MG63 (cell line): Measurements from ENCODE around the gene KLHL7. TPM values are rescaled to one million over a fixed set of nuclear protein-coding genes. Genes with fewer than 3 reads are reported as not detected.

Experiments
- DNase-seq: peaks from one replicate; pipeline ENCODE4 v3.0.0-alpha.2; 2020
- H3K27me3 ChIP-seq: fragments of 250-450 bp; sonication (Bioruptor Pico); 2 replicates; pipeline ENCODE4 v1.5.1; 2020; ENCODE audit warnings: mild to moderate bottlenecking, moderate library complexity
- H3K36me3 ChIP-seq: fragments of 250-450 bp; sonication (Bioruptor Pico); 2 replicates; pipeline ENCODE4 v1.5.1; 2020; ENCODE audit warnings: mild to moderate bottlenecking, moderate library complexity
- H3K4me3 ChIP-seq: fragments of 250-450 bp; sonication (Bioruptor Pico); 2 replicates; pipeline ENCODE4 v1.5.1; 2020; ENCODE audit warnings: mild to moderate bottlenecking, moderate library complexity
- H3K9me3 ChIP-seq: fragments of 250-450 bp; sonication (Bioruptor Pico); 2 replicates; pipeline ENCODE4 v1.5.1; 2020; ENCODE audit warnings: mild to moderate bottlenecking, moderate library complexity
- total RNA-seq: library from RNA; depleted of rRNA; stranded (reverse); fragments of >200 nt; shearing (Covaris generic); gene quantifications from 2 replicates; pipeline ENCODE4 v1.2.3, GENCODE V29; 2014; ENCODE audit warnings: low replicate concordance; rRNA removed

KLHL7 gene, protein sequence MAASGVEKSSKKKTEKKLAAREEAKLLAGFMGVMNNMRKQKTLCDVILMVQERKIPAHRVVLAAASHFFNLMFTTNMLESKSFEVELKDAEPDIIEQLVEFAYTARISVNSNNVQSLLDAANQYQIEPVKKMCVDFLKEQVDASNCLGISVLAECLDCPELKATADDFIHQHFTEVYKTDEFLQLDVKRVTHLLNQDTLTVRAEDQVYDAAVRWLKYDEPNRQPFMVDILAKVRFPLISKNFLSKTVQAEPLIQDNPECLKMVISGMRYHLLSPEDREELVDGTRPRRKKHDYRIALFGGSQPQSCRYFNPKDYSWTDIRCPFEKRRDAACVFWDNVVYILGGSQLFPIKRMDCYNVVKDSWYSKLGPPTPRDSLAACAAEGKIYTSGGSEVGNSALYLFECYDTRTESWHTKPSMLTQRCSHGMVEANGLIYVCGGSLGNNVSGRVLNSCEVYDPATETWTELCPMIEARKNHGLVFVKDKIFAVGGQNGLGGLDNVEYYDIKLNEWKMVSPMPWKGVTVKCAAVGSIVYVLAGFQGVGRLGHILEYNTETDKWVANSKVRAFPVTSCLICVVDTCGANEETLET
- 16.2 and 19.7 TPM in 2 replicates for total RNA-seq

DNA sequence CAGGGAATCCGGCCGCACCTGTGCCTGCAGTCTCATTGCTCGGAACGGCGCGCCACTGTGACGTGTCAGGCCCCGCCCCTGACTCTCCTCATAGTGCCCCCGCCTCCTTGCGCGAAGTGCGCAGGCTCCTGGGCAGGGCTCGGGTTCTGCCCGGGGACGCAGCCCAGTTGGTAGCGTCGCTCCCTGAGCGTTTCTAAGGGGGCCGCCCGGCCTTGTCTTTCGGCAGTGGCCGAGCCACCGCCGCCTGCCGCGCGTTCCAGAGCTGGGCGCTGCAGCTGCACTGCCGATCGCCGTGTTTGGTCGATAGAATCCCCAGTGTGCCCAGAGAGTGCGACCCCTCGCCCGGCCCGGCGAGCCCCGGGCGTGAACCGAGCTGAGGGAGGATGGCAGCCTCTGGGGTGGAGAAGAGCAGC, at the start of gene KLHL7:
Gene KLHL7 (plus strand): TSS at position 142 of the 413 bp plus-strand sequence. CDS start 242 bp downstream, at position 384.
- H3K4me3 ChIP-seq = peak within 1 kb of the TSS; percentile 83
- H3K36me3 ChIP-seq = peaks cover 5% of the 10 kb centered on the region; the same call in 1 of the 2 replicates
- DNase-seq = peak; percentile 94
- no peaks in the 10 kb centered on the region for H3K27me3 ChIP-seq
- peaks cover 14% of the 10 kb centered on the region for H3K9me3 ChIP-seq

DNA sequence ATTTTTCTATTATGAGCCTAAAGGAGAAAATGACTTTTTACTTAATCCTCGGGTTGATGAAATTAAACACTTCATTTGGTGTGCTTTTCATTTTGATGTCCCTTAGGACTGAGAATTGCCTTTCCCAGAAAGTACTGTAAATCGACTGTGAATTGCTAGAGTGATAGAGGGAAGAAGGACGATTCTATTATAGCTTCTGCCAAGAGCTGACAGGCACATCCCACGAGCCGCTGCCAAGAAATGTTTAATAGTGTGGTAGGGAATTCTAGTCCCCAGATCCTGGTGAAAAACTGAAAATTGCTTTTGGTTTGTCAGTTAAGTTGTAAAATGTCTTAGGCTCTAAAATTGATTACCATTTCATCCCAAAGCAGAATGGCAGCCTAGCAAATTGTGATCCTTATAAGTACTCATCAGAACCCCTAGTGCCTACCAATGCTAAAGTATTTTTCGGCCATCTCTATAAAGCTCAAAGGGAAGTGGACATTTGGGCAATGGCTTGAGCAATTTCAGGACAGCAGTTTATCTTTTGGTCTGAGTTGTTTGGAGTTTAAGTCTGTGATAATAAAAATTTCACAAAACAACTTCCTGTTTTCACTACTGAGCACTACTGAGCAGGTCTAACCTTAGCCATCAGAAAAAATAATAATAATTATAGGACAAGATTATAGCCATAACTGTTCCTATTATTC, 47.0 kb upstream of the KLHL7 start:
- DNase-seq = peak; percentile 58
- no peaks in the 10 kb centered on the region for H3K27me3 ChIP-seq
- no peak overlapping the region for H3K4me3 ChIP-seq
- H3K9me3 ChIP-seq = no peaks in the 10 kb centered on the region
- H3K36me3 ChIP-seq = no peaks in the 10 kb centered on the region

DNA sequence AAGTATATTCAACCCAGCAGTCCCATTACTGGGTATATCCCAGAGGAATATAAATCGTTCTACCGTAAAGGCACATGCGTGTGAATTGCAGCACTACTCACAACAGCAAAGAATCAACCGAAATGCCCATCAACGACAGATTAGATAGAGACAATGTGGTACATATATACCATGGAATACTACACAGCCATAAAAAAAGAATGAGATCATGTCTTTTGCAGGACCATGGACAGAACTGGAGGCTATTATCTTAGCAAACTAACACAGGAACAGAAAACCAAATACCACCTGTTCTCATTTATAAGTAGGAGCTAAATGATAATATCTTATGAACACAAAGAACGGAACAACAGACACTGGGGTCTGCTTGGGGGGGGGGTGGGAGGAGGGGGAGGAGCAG, 44.3 kb upstream of the KLHL7 start:
- H3K4me3 ChIP-seq = no peak overlapping the region
- H3K36me3 ChIP-seq = no peaks in the 10 kb centered on the region
- H3K9me3 ChIP-seq = no peaks in the 10 kb centered on the region
- no peak for DNase-seq
- no peaks in the 10 kb centered on the region for H3K27me3 ChIP-seq

DNA sequence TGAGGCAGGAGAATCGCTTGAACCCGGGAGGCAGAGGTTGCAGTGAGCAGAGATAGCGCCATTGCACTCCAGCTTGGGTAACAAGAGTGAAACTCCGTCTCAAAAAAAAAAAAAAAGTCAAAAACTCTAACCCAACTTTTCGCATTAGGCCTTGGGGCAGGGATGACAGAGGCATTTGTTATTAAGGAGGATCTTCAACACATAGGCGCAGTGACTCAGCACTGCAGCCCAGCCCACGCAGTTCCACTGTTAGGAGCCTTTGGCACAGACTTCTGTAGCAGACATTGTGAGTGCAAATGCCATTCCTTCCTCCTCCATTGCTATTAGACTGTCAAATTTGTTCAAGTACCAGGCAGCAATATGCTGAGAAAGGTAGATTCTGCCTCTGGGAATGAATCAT, 43.1 kb upstream of the KLHL7 start:
- DNase-seq = peak; percentile 77
- no peaks in the 10 kb centered on the region for H3K9me3 ChIP-seq
- no peak overlapping the region for H3K4me3 ChIP-seq
- H3K27me3 ChIP-seq = no peaks in the 10 kb centered on the region
- H3K36me3 ChIP-seq = no peaks in the 10 kb centered on the region

DNA sequence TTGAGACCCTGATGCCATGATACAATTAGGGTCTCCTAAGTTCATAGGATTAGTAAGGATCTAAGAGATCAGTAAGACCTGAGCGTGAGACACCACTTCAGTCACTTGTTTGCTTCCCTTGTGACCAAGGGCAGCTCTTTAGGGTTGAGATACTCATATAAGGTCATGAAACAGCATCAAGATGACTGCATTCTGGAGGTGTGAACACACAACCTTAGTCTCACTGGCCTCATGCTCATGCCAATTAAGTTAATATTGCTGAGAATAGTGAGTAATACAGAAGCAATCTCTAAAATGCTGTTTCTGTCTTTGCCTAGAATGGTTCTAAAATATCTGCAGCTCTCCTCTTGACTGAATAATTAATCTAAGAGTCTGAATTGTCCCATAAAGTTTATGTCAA, 39.6 kb upstream of the KLHL7 start:
- Histone ChIP-seq H3K27me3 (no peaks in the 10 kb centered on the region), H3K9me3 (no peaks in the 10 kb centered on the region), H3K4me3 (no peak overlapping the region), H3K36me3 (no peaks in the 10 kb centered on the region)
- DNase-seq = no peak

DNA sequence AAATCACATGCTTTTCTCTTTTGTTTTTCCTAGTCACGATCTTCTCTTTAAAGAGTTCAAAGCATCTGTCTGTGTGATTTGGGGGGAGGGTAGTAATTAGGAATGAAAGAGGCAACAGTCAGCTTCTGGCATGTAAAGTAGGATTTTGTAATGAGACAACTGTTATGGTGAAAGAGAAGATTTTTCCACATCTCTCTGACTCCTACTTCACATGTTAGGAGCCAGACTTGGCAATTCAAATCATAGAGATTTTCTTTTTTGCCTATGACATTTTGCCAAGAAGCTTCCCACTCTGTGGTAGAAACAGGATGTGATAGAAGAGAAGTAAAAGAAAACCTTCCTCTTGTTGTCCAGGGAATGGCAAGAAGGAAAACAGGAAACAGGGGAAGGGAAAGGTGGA, 38.3 kb upstream of the KLHL7 start:
- H3K27me3 ChIP-seq = no peaks in the 10 kb centered on the region
- H3K36me3 ChIP-seq = no peaks in the 10 kb centered on the region
- no peak for DNase-seq
- H3K4me3 ChIP-seq = no peak overlapping the region
- H3K9me3 ChIP-seq = no peaks in the 10 kb centered on the region

DNA sequence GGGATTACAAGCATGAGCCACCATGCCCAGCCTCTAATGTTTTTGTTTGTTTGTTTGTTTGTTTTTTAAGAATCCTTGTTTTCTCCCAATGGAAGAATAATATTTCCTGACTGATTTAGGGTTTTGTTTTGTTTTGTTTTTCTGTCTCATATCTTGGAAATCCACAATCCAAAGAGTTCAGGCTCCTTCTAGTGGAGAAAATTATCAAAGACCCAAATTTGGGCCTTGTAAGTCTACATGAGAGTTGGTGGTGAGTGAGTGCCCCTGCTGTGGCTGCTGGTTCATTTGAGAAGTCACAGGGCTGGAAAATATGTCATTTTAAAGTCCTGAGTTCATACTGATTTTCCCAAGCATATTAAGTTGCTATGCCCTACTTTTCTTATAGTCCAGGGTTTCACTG, 33.5 kb upstream of the KLHL7 start:
- DNase-seq = no peak
- Histone ChIP-seq H3K36me3 (no peaks in the 10 kb centered on the region), H3K4me3 (no peak overlapping the region), H3K27me3 (no peaks in the 10 kb centered on the region), H3K9me3 (no peaks in the 10 kb centered on the region)

DNA sequence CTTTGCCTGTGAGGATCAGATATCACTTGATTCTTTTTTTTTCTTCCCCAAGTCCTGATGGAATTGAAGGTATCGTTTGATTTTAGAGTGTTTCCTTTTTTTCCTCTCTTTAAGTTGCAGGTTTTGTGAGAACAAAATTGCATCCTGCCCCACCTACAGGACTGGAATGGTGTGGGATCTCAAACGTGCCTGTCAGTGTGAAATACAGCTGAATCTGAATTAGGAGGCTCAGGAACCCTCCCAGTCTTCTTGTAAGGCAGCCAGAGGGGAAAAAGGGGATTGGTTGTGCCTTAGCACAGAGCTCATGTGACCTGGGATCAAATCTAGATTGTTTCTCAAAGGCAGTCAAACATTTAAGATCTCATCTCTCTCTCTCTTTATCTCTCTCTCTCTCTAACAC, 32.7 kb upstream of the KLHL7 start:
- Histone ChIP-seq H3K9me3 (no peaks in the 10 kb centered on the region), H3K36me3 (no peaks in the 10 kb centered on the region), H3K4me3 (no peak overlapping the region), H3K27me3 (no peaks in the 10 kb centered on the region)
- no peak for DNase-seq

DNA sequence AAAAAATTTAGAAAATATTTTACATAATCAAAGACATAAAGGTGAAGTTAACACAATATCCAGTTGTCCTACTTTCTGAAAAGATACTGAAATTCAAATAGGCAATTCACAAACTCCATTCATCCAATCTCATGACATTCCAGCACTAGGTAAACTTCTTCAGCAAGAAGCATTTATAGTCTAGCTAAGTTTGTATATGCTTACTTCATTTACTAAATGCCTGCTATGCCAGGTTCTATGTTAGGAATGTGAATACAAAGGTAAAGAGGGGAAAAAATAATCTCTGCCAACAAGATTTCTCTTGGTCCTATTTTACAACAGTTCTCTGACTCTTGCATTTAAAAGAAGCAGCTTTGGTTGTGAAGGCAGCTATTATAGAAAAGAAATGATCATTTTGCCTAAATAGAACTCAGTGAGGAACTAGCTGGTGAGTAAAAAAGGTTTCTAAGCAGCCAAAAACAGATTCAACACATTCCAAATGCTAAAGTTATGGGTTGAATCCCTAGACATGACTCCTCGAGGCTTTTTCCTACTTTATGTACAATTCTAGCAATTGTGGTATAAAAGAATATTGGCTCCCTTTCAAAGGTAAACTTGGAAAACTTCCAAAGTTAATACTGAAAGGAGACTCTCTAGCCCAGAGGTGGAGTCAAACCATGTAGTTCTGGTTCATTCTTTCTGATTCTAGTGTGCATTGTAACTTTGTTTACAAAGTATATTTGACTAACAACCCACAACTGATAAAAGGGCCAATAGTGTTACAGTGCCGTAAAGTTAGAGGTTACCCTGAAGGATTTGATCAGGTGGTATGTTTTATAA, 30.9 kb upstream of the KLHL7 start:
- DNase-seq = no peak
- no peaks in the 10 kb centered on the region for H3K27me3 ChIP-seq
- no peaks in the 10 kb centered on the region for H3K36me3 ChIP-seq
- H3K9me3 ChIP-seq = no peaks in the 10 kb centered on the region
- H3K4me3 ChIP-seq = no peak overlapping the region

DNA sequence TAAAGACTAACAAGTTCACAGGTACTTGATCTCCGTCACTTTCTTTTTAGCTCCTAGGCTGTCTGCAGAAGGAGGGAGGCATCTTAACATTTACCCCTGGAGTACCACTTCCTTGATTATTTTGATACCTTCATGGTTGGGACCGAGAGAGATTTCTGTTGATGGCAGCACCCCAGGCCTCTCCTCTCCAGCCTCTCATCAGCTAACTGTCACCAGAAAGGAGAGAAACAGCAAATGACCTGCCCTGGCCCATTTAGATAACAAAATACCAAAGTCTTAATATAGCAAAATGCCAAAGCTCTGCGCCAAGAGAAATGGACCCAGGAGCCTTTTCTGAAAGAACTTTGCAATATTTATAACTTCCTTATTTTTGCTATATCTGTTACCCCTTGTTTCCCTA, 30.0 kb upstream of the KLHL7 start:
- no peaks in the 10 kb centered on the region for H3K9me3 ChIP-seq
- no peaks in the 10 kb centered on the region for H3K36me3 ChIP-seq
- H3K27me3 ChIP-seq = no peaks in the 10 kb centered on the region
- H3K4me3 ChIP-seq = no peak overlapping the region
- DNase-seq = no peak

DNA sequence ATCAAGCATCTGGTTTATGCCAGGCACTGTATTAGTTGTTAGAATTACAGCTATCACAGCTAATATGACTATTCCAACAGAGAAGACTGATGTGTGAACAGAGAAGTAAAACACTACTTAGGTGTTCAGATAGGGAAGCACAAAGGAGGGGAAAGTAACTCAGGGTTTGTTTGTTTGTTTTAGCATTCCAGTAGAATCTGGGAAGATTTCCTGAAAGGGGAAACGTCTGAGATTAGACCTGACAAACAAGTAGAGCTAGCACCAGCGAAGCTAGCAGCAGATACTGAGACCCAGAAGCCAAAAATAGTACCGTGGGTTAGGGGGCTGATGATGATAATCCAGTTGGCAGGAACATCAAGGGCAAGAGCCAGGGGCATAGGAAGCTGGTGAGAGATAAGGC, 28.8 kb upstream of the KLHL7 start:
- Histone ChIP-seq H3K4me3 (no peak overlapping the region), H3K27me3 (no peaks in the 10 kb centered on the region), H3K9me3 (no peaks in the 10 kb centered on the region), H3K36me3 (no peaks in the 10 kb centered on the region)
- no peak for DNase-seq

DNA sequence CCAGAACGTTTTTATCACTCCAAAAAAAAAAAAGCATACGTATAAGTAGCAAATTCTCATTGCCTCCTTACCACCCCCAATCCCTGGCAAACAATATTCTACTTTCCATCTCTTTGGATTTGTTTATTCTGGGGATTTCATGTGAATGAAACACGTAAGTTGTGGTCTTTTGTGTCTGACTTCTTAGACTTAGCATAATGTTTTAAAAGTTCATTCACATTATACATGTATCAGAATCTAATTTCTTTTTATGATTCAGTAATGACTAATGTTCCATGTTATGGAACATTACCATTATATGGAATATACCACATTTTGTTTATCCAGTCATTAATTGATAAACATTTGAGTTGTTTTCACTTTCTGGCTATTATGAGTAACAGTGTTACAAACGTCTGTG, 12.5 kb upstream of the KLHL7 start:
- H3K36me3 ChIP-seq = no peaks in the 10 kb centered on the region
- H3K27me3 ChIP-seq = no peaks in the 10 kb centered on the region
- DNase-seq = no peak
- no peak overlapping the region for H3K4me3 ChIP-seq
- H3K9me3 ChIP-seq = peaks cover 9% of the 10 kb centered on the region

DNA sequence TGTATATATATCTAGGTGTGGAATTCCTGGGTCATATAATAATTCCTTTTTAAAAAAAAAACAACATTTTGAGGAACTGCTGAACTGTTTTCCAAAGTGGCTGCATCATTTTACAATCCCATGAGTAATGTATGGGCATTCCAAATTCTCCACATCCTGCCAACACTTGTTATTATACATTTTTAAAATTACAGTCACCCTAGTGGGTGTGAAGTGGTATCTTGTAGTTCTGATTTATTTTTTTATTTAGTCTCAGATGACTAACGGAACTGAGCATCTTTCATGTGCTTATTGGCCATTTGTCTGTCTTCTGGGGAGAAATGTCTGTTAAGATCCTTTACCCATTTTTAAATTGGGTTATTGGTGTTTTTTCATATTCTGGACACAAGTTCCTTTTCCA, 12.0 kb upstream of the KLHL7 start:
- peak; percentile 9 for DNase-seq

DNA sequence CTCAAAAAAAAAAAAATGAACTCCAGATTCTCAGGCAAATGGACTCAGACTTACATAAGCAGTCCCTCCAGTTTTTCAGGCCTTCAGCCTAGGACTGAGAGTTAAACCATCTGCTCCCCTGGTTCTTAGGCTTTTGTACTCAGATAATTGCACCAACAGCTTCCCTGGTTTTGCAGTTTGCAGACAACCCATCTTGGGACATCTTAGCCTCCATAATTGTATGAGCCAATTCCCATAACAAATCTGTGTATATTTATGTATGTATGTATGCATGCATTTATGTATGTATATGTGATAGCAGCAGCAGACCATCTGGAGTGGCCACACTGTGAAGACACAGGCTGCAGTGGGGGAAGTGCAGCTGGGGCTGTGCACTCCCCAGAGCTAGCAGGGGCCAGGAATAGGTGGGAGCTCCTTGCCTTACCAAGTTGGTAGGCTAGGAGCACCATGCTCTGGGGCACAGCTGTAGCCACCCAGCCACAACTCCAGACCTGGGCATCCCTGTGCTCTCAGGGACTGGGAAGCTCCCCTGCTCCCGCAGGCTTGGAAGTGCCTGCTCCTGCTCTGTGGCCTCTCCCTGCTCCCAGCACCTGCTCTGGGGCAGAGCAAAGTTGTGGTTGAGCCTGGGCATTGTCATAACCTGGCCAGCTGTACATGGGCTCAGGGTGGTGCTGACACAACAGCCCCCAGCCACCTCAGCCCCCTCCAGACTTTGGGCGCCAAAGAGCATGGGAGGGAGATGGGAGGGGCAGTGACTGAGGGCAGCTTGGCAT, 8.9 kb upstream of the KLHL7 start:
- H3K27me3 ChIP-seq = no peaks in the 10 kb centered on the region
- no peak overlapping the region for H3K4me3 ChIP-seq
- no peak for DNase-seq
- no peaks in the 10 kb centered on the region for H3K36me3 ChIP-seq
- H3K9me3 ChIP-seq = peaks cover 9% of the 10 kb centered on the region

More for the DNA sequence above, 12.0 kb upstream of the KLHL7 start:
- H3K36me3 ChIP-seq = no peaks in the 10 kb centered on the region
- peaks cover 9% of the 10 kb centered on the region for H3K9me3 ChIP-seq
- no peaks in the 10 kb centered on the region for H3K27me3 ChIP-seq
- H3K4me3 ChIP-seq = no peak overlapping the region

DNA sequence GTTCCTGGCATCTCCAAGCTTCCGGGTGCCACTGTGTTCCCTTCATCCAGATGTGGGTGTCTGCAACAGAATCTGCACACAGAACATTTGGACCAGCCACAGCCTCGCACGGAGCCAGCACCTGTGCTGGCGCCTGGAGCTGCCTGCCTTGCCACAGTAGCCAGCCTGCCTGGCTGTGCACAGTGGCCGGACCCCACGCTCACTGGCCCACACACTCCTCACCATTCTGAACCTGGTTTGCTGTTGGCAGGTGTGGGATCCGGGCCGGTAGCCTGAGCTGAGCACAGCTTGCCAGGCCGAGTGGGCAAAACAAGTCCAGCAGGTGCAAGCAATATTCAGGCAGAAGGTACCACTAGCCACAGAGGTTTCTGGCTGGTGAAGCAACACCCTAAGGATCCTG, 7.6 kb upstream of the KLHL7 start:
- peaks cover 3% of the 10 kb centered on the region; the same call in 1 of the 2 replicates for H3K36me3 ChIP-seq
- DNase-seq = no peak

DNA sequence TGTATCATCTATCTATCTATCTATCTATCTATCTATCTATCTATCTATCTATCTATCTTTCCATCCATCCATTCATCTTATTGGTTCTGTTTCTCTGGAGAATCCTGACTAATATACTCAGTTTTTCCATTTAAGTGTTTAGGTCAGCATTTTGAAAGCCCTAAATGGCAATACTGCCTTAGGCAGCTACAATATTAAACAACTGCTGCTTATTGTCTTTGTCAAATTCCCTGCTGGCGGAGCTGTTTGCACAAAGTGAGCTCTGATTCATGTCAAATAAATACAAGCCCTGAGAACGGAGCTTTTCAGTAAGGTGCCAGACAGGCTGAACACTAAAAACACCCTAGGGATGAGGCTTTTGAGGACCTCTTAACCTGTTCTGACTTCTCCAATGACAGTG, 7.1 kb upstream of the KLHL7 start:
- Histone ChIP-seq H3K9me3 (peaks cover 23% of the 10 kb centered on the region), H3K4me3 (no peak overlapping the region), H3K36me3 (peaks cover 5% of the 10 kb centered on the region; the same call in 1 of the 2 replicates), H3K27me3 (no peaks in the 10 kb centered on the region)
- no peak for DNase-seq

More for the DNA sequence above, 7.6 kb upstream of the KLHL7 start:
- no peaks in the 10 kb centered on the region for H3K27me3 ChIP-seq
- H3K4me3 ChIP-seq = no peak overlapping the region
- H3K9me3 ChIP-seq = peaks cover 22% of the 10 kb centered on the region
